Cardiac fibroblast (primary cell): ENCODE measurements around the gene UBR1.
"Not testable (repeated sequence)": the region's sequence is repeated elsewhere in the genome, so short reads cannot be mapped to it uniquely, and the experiment has no call there.

Experiments used
- DNase-seq, 2 donors: peaks; one replicate each; pipeline versions ENCODE4 v3.0.0 to v3.0.0-alpha.2; 2010; ENCODE audit warnings: low read depth in 2 of 2
- H3K4me3 ChIP-seq, 2 donors: replicated peaks in 1 of 2; 1 replicate in 1 of 2; 2 replicates in 1 of 2; pipeline ENCODE4 v1.5.1; 2011; ENCODE audit warnings: low read depth in 2 of 2, low read length in 2 of 2, mild to moderate bottlenecking in 2 of 2, moderate library complexity in 1 of 2
- CTCF ChIP-seq: IDR thresholded peaks from one replicate; pipeline ENCODE4 v1.5.1; 2011; ENCODE audit warnings: low read depth, mild to moderate bottlenecking, low read length, inconsistent platforms

Gene UBR1

GRCh38 chr15:43029476-43029875, 76.4 kb downstream of the UBR1 start:
- no peak for DNase-seq
- no peak overlapping the region for H3K4me3 ChIP-seq
- TF ChIP-seq CTCF: no peak

- TF ChIP-seq CTCF: no peak
- H3K4me3 ChIP-seq: no peak overlapping the region
- no peak for DNase-seq
Measured at GRCh38 chr15:43025150-43025549, 80.7 kb downstream of the UBR1 start.

- DNase-seq, H3K4me3 ChIP-seq: not testable (repeated sequence)
Measured at GRCh38 chr15:43014671-43015070, 91.2 kb downstream of the UBR1 start.

- DNase-seq: no peak
- no peak overlapping the region for H3K4me3 ChIP-seq
- TF ChIP-seq CTCF: no peak
Measured at GRCh38 chr15:43009206-43009605, 96.6 kb downstream of the UBR1 start.

GRCh38 chr15:43008150-43008549, 97.7 kb downstream of the UBR1 start:
- no peak overlapping the region for H3K4me3 ChIP-seq
- TF ChIP-seq CTCF: no peak
- DNase-seq: no peak

GRCh38 chr15:43007551-43007950, 98.3 kb downstream of the UBR1 start:
- TF ChIP-seq CTCF: no peak
- no peak for DNase-seq
- no peak overlapping the region for H3K4me3 ChIP-seq

- no peak for DNase-seq
- no peak overlapping the region for H3K4me3 ChIP-seq
- no peak for TF ChIP-seq CTCF
Measured at GRCh38 chr15:43006991-43007390, 98.8 kb downstream of the UBR1 start.

- not testable (repeated sequence) for H3K4me3 ChIP-seq, DNase-seq
Measured at GRCh38 chr15:43004886-43005595, 100.8 kb downstream of the UBR1 start.
